Astrocyte (in vitro differentiated cells and primary cell): ENCODE results near the gene IGFBP5. TPM values are rescaled to one million over a fixed set of nuclear protein-coding genes. Genes with fewer than 3 reads are reported as not detected.
A peak's percentile ranks its signal among the peaks of the same experiment; 100 is the strongest.

Source experiments
- DNase-seq: peaks from one replicate; pipeline ENCODE4 v3.0.0-alpha.2; 2010; ENCODE audit warnings: low read depth
- FAIRE-seq: peaks from 2 replicates; lab custom pipeline; 2011; peaks lifted over from hg19 to GRCh38; lab: Jason Lieb, UNC
- H2AFZ ChIP-seq: 2 replicates; pipeline ENCODE4 v1.6.0; 2012; ENCODE audit warnings: low read depth, low read length, inconsistent platforms
- H3K27ac ChIP-seq: 2 replicates; pipeline ENCODE4 v1.5.1; 2011; ENCODE audit warnings: low read depth, low read length, inconsistent platforms
- H3K27me3 ChIP-seq: 2 replicates; pipeline ENCODE4 v1.6.0; 2011; ENCODE audit warnings: low read length, inconsistent platforms; ENCODE audit not compliant: insufficient read depth
- H3K36me3 ChIP-seq: 2 replicates; pipeline ENCODE4 v1.5.1; 2011; ENCODE audit warnings: low read length, inconsistent platforms; ENCODE audit not compliant: insufficient read depth
- H3K4me1 ChIP-seq: 2 replicates; pipeline ENCODE4 v1.5.1; 2011; ENCODE audit warnings: low read length, inconsistent platforms; ENCODE audit not compliant: insufficient read depth
- H3K4me2 ChIP-seq: 2 replicates; pipeline ENCODE4 v1.6.0; 2012; ENCODE audit warnings: low read length, inconsistent platforms
- H3K4me3 ChIP-seq: 2 replicates; pipeline ENCODE4 v1.5.1; 2011; ENCODE audit warnings: low read depth, mild to moderate bottlenecking, low read length, inconsistent platforms; ENCODE audit not compliant: insufficient read depth
- H3K79me2 ChIP-seq: 2 replicates; pipeline ENCODE4 v1.6.0; 2012; ENCODE audit warnings: mild to moderate bottlenecking, low read length, inconsistent platforms; ENCODE audit not compliant: insufficient read depth
- H3K9ac ChIP-seq: 2 replicates; pipeline ENCODE4 v1.6.0; 2012; ENCODE audit warnings: mild to moderate bottlenecking, low read length, inconsistent platforms
- H3K9me3 ChIP-seq: 2 replicates; pipeline ENCODE4 v1.5.1; 2012; ENCODE audit warnings: low read depth, mild to moderate bottlenecking, low read length, inconsistent platforms; ENCODE audit not compliant: insufficient read depth
- H4K20me1 ChIP-seq: 2 replicates; pipeline ENCODE4 v1.6.0; 2012; ENCODE audit warnings: low read length, inconsistent platforms; ENCODE audit not compliant: insufficient read depth
- H3K27ac Mint-ChIP-seq: one replicate; pipeline ENCODE4 v1.8.0; 2021; ENCODE audit warnings: mild to moderate bottlenecking, mixed read lengths; ENCODE audit not compliant: unreplicated experiment
- H3K27me3 Mint-ChIP-seq: one replicate; pipeline ENCODE4 v1.8.0; 2021; ENCODE audit warnings: low read depth, mixed read lengths; ENCODE audit not compliant: unreplicated experiment
- H3K36me3 Mint-ChIP-seq: one replicate; pipeline ENCODE4 v1.8.0; 2021; ENCODE audit warnings: low read depth, mixed read lengths; ENCODE audit not compliant: unreplicated experiment
- H3K4me1 Mint-ChIP-seq: one replicate; pipeline ENCODE4 v1.8.0; 2021; ENCODE audit warnings: low read depth, mixed read lengths; ENCODE audit not compliant: unreplicated experiment
- H3K4me3 Mint-ChIP-seq: one replicate; pipeline ENCODE4 v1.8.0; 2021; ENCODE audit warnings: mild to moderate bottlenecking, moderate library complexity, mixed read lengths; ENCODE audit not compliant: unreplicated experiment
- H3K9me3 Mint-ChIP-seq: one replicate; pipeline ENCODE4 v1.8.0; 2021; ENCODE audit warnings: mild to moderate bottlenecking, mixed read lengths; ENCODE audit not compliant: unreplicated experiment
- EZH2 ChIP-seq: IDR thresholded peaks from 2 replicates; pipeline ENCODE4 v1.6.1; 2012; ENCODE audit warnings: mild to moderate bottlenecking, low read length, inconsistent platforms; ENCODE audit not compliant: insufficient read depth
- total RNA-seq: library from RNA; stranded (reverse); gene quantifications from 2 replicates; pipeline ENCODE4 v1.2.1, GENCODE V29; 2021
- TF ChIP-seq, protein P1 (sequence below): IDR thresholded peaks from 2 replicates; pipeline ENCODE4 v1.5.1; 2011; ENCODE audit warnings: low read depth, mild to moderate bottlenecking, inconsistent platforms, low read length, moderate library complexity; ENCODE audit not compliant: insufficient read depth

The IGFBP5 gene
- total RNA-seq, 1 donor from 2014 or later, result 422 TPM

DNA sequence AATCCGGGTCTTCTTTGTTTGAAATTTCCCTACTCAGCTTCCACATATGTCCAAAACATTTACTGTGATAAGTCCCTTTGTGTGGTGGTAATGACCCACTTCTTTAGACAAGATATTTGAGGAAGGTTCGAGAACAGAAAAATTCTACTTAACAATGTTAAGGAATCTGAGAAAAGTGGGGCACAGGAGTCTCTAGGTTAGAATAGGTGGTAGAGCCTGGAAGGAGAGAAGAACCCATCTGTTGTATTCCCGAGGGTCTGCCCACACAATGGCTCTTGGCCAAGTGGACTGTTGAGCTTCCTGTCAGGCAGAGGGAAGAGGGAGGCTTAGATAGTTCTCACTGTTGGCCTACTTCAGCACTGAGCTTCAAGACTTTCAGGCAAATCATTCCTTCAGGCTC lies 57.9 kb downstream of the IGFBP5 start:
- H3K9me3 Mint-ChIP-seq, result peaks cover 3% of the 10 kb centered on the region
- Histone ChIP-seq H3K27me3 (peaks cover 6% of the 10 kb centered on the region), H3K4me2 (peak overlapping the region; percentile 89), H3K4me3 (no peak overlapping the region), H3K9ac (no peak overlapping the region), H4K20me1 (peaks cover 11% of the 10 kb centered on the region), H3K36me3 (peaks cover 3% of the 10 kb centered on the region), H3K9me3 (no peaks in the 10 kb centered on the region), H3K27ac (peak overlapping the region; percentile 2), H3K79me2 (peaks cover 55% of the 10 kb centered on the region), H3K4me1 (peaks cover 34% of the 10 kb centered on the region), H2AFZ (peak overlapping the region; percentile 50)
- no peaks in the 10 kb centered on the region for H3K27me3 Mint-ChIP-seq
- peak overlapping the region; percentile 76 for H3K4me3 Mint-ChIP-seq
- peaks cover 17% of the 10 kb centered on the region for H3K36me3 Mint-ChIP-seq
- DNase-seq, result no peak
- no peak for FAIRE-seq
- H3K4me1 Mint-ChIP-seq, result peaks cover 21% of the 10 kb centered on the region
- TF ChIP-seq, protein P1, sequence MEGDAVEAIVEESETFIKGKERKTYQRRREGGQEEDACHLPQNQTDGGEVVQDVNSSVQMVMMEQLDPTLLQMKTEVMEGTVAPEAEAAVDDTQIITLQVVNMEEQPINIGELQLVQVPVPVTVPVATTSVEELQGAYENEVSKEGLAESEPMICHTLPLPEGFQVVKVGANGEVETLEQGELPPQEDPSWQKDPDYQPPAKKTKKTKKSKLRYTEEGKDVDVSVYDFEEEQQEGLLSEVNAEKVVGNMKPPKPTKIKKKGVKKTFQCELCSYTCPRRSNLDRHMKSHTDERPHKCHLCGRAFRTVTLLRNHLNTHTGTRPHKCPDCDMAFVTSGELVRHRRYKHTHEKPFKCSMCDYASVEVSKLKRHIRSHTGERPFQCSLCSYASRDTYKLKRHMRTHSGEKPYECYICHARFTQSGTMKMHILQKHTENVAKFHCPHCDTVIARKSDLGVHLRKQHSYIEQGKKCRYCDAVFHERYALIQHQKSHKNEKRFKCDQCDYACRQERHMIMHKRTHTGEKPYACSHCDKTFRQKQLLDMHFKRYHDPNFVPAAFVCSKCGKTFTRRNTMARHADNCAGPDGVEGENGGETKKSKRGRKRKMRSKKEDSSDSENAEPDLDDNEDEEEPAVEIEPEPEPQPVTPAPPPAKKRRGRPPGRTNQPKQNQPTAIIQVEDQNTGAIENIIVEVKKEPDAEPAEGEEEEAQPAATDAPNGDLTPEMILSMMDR, result no peak
- no peak for TF ChIP-seq EZH2
- peak overlapping the region; percentile 86 for H3K27ac Mint-ChIP-seq

DNA sequence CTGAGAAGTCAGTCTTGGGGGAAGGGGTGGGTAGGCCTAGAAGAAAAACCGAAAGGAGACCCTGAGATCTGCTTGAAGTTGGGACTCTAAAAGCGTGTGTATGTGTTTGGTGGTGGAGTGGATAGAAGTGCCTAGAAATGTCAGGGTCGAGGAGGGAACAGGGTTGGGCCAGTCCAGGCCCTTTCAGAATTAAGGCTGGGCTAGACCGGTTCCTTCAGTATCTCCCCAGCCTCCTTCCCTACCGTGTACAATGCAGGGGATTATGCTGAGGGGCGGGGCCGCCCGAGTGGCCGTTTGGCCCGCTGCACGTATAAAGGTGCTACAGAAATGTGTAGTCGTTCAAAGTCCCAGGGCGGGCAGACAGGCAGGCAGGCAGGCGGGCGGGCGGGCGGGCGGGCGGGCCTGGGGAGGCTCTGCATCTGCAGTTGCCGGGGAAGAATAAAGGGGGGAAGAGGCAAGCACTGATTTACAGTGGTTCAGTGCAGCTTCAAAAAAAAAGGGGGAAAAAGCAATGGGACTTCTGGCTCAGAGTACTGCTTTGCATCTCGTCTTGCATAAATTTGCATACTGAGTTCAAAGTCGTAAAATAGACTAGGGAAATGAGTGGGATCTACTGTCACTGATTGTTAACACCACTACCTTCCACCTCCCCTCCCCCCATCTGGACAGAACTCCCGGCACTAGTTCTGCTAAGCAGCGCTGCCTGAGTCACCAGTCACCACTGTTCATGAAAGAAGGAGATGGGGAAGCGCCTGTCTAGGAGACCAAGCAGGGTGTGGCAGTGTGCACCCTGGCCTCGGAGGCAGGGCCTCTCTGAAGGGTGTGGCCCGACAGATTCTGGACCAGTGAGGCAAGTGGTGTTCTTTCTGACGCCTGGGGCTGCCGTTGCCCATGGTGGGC lies 58.5 kb downstream of the IGFBP5 start:
- Histone ChIP-seq H3K36me3 (peaks cover 3% of the 10 kb centered on the region), H3K27me3 (peaks cover 9% of the 10 kb centered on the region), H2AFZ (peak overlapping the region; percentile 54), H3K4me1 (peaks cover 36% of the 10 kb centered on the region), H3K4me3 (peak overlapping the region; percentile 71), H3K79me2 (peaks cover 54% of the 10 kb centered on the region), H3K9ac (peak overlapping the region; percentile 72), H3K9me3 (no peaks in the 10 kb centered on the region), H3K4me2 (peak overlapping the region; percentile 89), H4K20me1 (peaks cover 11% of the 10 kb centered on the region), H3K27ac (peak overlapping the region; percentile 25)
- H3K9me3 Mint-ChIP-seq, result peaks cover 5% of the 10 kb centered on the region
- no peaks in the 10 kb centered on the region for H3K27me3 Mint-ChIP-seq
- H3K36me3 Mint-ChIP-seq, result peaks cover 17% of the 10 kb centered on the region
- peak overlapping the region; percentile 100 for H3K4me3 Mint-ChIP-seq
- H3K4me1 Mint-ChIP-seq, result peaks cover 25% of the 10 kb centered on the region
- FAIRE-seq (no peak), DNase-seq (peak; percentile 75)
- peak overlapping the region; percentile 99 for H3K27ac Mint-ChIP-seq
- TF ChIP-seq EZH2, result no peak
- TF ChIP-seq, protein P1, result no peak
